HepG2 (cell line): ENCODE measurements around the gene TMEM219. TPM values are rescaled to one million over a fixed set of nuclear protein-coding genes. Genes with fewer than 3 reads are reported as not detected.

Experiments
- AGO2 ChIP-seq: fragments of 200-400 bp; formaldehyde crosslinking; optimal IDR thresholded peaks from 2 replicates; pipeline ENCODE3; 2017; ENCODE audit warnings: mild to moderate bottlenecking, low read depth, low read length, moderate library complexity
- ATF3 ChIP-seq: sonication (generic); formaldehyde crosslinking; IDR thresholded peaks from 2 replicates; pipeline ENCODE4 v1.4.0; 2020; ENCODE audit warnings: missing genetic modification reagents
- ATF5 ChIP-seq: sonication (generic); formaldehyde crosslinking; IDR thresholded peaks from 2 replicates; pipeline ENCODE4 v1.4.0; 2020; ENCODE audit warnings: mild to moderate bottlenecking, low read depth, missing genetic modification reagents
- CENPX ChIP-seq: sonication (generic); formaldehyde crosslinking; IDR thresholded peaks from 2 replicates; pipeline ENCODE4 v1.9.0; 2021; ENCODE audit warnings: mild to moderate bottlenecking, missing genetic modification reagents, moderate library complexity
- CREM ChIP-seq, 2 experiments: sonication (generic) in 1 of 2; formaldehyde crosslinking in 1 of 2; IDR thresholded peaks; 2 replicates each; pipeline versions ENCODE4 v1.4.0 to v1.6.1; 2016 to 2020; ENCODE audit warnings: antibody characterized with exemption in 1 of 2, mild to moderate bottlenecking in 1 of 2, missing genetic modification reagents in 1 of 2
- KLF11 ChIP-seq: IDR thresholded peaks from 2 replicates; pipeline ENCODE4 v1.6.1; 2016; ENCODE audit warnings: missing compliant biosample characterization
- KLF13 ChIP-seq: sonication (generic); formaldehyde crosslinking; IDR thresholded peaks from 2 replicates; pipeline ENCODE4 v1.4.0; 2020; ENCODE audit warnings: mild to moderate bottlenecking, missing genetic modification reagents
- MAZ ChIP-seq, 2 experiments: sonication (generic) in 1 of 2; formaldehyde crosslinking in 1 of 2; IDR thresholded peaks; 2 replicates each; pipeline versions ENCODE4 v1.5.0 to v1.6.1; 2012 to 2020; ENCODE audit warnings: low read depth in 2 of 2, mild to moderate bottlenecking in 2 of 2, borderline replicate concordance in 1 of 2, improper control_type of control experiment in 1 of 2, low read length in 1 of 2, missing genetic modification reagents in 1 of 2, moderate library complexity in 1 of 2
- PAWR ChIP-seq: sonication (generic); formaldehyde crosslinking; IDR thresholded peaks from 2 replicates; pipeline ENCODE4 v1.4.0; 2020; ENCODE audit warnings: missing genetic modification reagents, mild to moderate bottlenecking, borderline replicate concordance
- REPIN1 ChIP-seq: sonication (generic); formaldehyde crosslinking; IDR thresholded peaks from 2 replicates; pipeline ENCODE4 v1.8.0; 2022; ENCODE audit warnings: missing genetic modification reagents, low read depth, mild to moderate bottlenecking, borderline replicate concordance
- SMC3 ChIP-seq: IDR thresholded peaks from 2 replicates; pipeline ENCODE4 v1.6.1; 2011; ENCODE audit warnings: low read length, improper control_type of control experiment
- ZBTB44 ChIP-seq: sonication (generic); formaldehyde crosslinking; IDR thresholded peaks from 2 replicates; pipeline ENCODE4 v1.4.0; 2020; ENCODE audit warnings: missing genetic modification reagents
- ZFP36 ChIP-seq: fragments of 150-350 bp; IDR thresholded peaks from 2 replicates; pipeline ENCODE4 v1.6.1; 2018; ENCODE audit warnings: borderline replicate concordance, low read length, low read depth; ENCODE audit not compliant: partially characterized antibody
- ZFP90 ChIP-seq: sonication (generic); formaldehyde crosslinking; IDR thresholded peaks from 2 replicates; pipeline ENCODE4 v1.8.0; 2022; ENCODE audit warnings: missing genetic modification reagents, mild to moderate bottlenecking, inconsistent platforms, borderline replicate concordance
- ZNF441 ChIP-seq: sonication (generic); formaldehyde crosslinking; IDR thresholded peaks from 2 replicates; pipeline ENCODE4 v1.7.0; 2021; ENCODE audit warnings: missing genetic modification reagents, borderline replicate concordance
- ZNF546 ChIP-seq: sonication (generic); formaldehyde crosslinking; conservative IDR thresholded peaks from 2 replicates; pipeline ENCODE4 v1.8.1; 2023; ENCODE audit warnings: mild to moderate bottlenecking, missing genetic modification reagents
- ZNF574 ChIP-seq: sonication (generic); formaldehyde crosslinking; IDR thresholded peaks from 2 replicates; pipeline ENCODE4 v1.4.0; 2020; ENCODE audit warnings: missing genetic modification reagents
- ZNF597 ChIP-seq: sonication (generic); formaldehyde crosslinking; IDR thresholded peaks from 2 replicates; pipeline ENCODE4 v1.5.0; 2020; ENCODE audit warnings: missing genetic modification reagents
- ZNF724P ChIP-seq: sonication (generic); formaldehyde crosslinking; IDR thresholded peaks from 2 replicates; pipeline ENCODE4 v1.8.0; 2022; ENCODE audit warnings: missing genetic modification reagents, borderline replicate concordance
- ZNF782 ChIP-seq: sonication (generic); formaldehyde crosslinking; IDR thresholded peaks from 2 replicates; pipeline ENCODE4 v1.4.0; 2020; ENCODE audit warnings: missing genetic modification reagents, mild to moderate bottlenecking, borderline replicate concordance
- ZNF883 ChIP-seq: sonication (generic); formaldehyde crosslinking; IDR thresholded peaks from 2 replicates; pipeline ENCODE4 v1.5.1; 2020; ENCODE audit warnings: mild to moderate bottlenecking, missing genetic modification reagents; ENCODE audit errors: not compliant biosample characterization
- polyA plus RNA-seq, 8 experiments: library from polyadenylated mRNA; depleted of rRNA in 3 of 8; stranded (reverse) in 7 of 8; unstranded in 1 of 8; fragments of >200 nt; fragmentation: Illumina TruSeq in 4 of 8; extraction: Trizol in 4 of 8; gene quantifications; 2 replicates each; pipeline versions ENCODE4 v1.2.1 to v1.2.3, GENCODE V29; 2011 to 2016; ENCODE audit warnings: low read depth in 4 of 8, missing spikeins in 1 of 8, mixed read lengths in 1 of 8; ENCODE audit not compliant: insufficient read depth in 1 of 8
- total RNA-seq, 5 experiments: library from RNA; depleted of rRNA; stranded (reverse); fragments of >200 nt; fragmentation: Illumina TruSeq; extraction: Trizol; gene quantifications; 2 replicates each; pipeline ENCODE4 v1.2.3, GENCODE V29; 2016; ENCODE audit warnings: low read depth in 1 of 5

Gene TMEM219
- total and polyA plus RNA-seq, 2 of the 13 experiments (the other 11 are each of a cell fraction or from before 2014, with no cell fraction given), result 105 to 115 TPM

GRCh38 chr16:29961479-29962343 lies at the start of gene TMEM219 (continued):
- TF ChIP-seq SMC3 (no peak), ZBTB44 (CRISPR knock-in tag) (0 out of 2 replicates have a peak, but pooled peaks have one; percentile 57), ZNF574 (CRISPR knock-in tag) (peak; percentile 69), MAZ (IDR thresholded peaks at IDR 0.05; ENCODE audit: borderline replicate concordance, low read depth, low read length) (peak; percentile 86), MAZ (CRISPR knock-in tag; IDR thresholded peaks at IDR 0.05; ENCODE audit: low read depth) (peak; percentile 98), ZFP90 (CRISPR knock-in tag) (no peak; the same call in none of the 2 replicates), ATF5 (CRISPR knock-in tag) (no peak), ATF3 (CRISPR knock-in tag) (no peak), AGO2 (peak; percentile 61), ZFP36 (no peak), PAWR (CRISPR knock-in tag) (0 out of 2 replicates have a peak, but pooled peaks have one; percentile 37), CENPX (CRISPR knock-in tag) (no peak), KLF11 (CRISPR knock-in tag) (peak; percentile 10; the same call in 1 of the 2 replicates), KLF13 (CRISPR knock-in tag) (no peak), ZNF782 (CRISPR knock-in tag) (peak; percentile 50; the same call in 1 of the 2 replicates), ZNF441 (CRISPR knock-in tag) (peak; percentile 71), ZNF597 (CRISPR knock-in tag) (no peak), CREM (IDR thresholded peaks at IDR 0.05) (peak; percentile 16; the same call in 1 of the 2 replicates), CREM (CRISPR knock-in tag; IDR thresholded peaks at IDR 0.05) (no peak), ZNF883 (no peak), REPIN1 (CRISPR knock-in tag) (peak; percentile 80), ZNF546 (CRISPR knock-in tag) (no peak; the same call in 1 of the 2 replicates), ZNF724P (CRISPR knock-in tag) (no peak)
